GM18519 (cell line): ENCODE measurements around the gene ERC1.
"Not testable (repeated sequence)": the region's sequence is repeated elsewhere in the genome, so short reads cannot be mapped to it uniquely, and the experiment has no call there.

Experiments
- ATAC-seq: cut with Tn5 transposase; IDR thresholded peaks from one replicate; pipeline ENCODE4 v1.9.1; 2021; ENCODE audit warnings: mild to moderate bottlenecking, moderate library complexity; ENCODE audit not compliant: unreplicated experiment, low FRiP score

ERC1 gene

DNA sequence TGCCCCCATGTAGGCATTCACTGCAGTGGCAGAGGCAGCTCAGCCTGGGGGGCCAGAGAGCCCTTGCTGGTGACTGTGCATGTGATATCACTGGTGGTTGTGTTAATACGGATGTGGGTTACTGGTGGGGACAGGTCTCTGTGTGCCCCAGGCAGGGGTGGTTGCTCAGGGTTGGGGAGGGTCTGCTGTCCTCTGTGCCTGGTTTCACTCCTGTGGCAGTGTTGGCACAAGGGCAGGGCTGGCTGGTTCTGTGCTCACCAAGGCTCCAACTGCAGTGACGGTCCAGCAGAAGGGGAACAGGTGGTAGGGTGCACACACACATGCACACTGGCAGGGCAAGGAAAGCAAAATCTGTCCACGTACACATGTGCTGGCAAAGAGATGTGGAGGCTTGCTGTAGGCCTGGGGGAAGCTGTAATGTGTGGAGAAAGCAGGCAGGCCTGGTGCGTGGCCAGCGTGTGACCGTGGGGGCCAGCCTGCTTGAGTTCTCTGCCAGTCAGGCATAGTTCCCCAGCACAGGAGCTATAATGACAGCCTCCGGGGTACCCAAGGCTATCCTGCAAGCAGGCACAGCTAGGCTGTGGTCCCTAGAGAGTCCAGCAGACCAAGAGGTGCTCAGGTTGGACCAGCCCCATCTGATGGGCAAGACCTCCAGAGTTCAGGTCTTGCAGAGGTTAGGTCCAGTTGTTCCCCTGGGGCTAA lies 348.7 kb downstream of the ERC1 start:
- no peak for ATAC-seq

DNA sequence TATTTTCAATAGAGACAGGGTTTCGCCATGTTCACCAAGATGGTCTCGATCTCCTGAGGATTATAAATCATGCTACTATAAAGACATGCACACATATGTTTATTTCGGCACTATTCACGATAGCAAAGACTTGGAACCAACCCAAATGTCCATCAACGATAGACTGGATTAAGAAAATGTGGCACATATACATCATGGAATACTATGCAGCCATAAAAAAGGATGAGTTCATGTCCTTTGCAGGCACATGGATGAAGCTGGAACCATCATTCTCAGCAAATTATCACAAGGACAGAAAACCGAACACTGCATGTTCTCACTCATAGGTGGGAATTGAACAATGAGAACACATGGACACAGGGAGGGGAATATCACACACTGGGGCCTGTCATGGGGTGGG lies 350.2 kb downstream of the ERC1 start:
- not testable (repeated sequence) for ATAC-seq

DNA sequence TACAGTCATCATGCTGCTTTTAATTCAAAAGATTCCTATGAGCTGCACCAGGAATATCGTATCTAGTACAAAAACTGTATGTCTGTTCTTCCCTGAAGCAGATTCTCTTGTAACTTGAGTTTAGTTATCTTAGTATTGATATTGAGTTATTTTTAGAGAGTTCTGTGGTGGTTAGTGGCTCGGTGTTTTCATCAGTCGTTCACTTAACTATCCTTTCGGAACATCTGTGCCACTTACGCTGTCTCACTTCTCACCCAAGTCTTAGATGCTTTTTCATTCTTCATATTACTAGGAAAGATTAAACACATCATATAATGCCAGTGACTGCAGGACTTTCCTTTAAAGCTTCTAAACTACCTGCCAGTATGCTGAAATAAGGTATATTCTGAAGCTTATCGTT lies 352.4 kb downstream of the ERC1 start:
- no peak for ATAC-seq

DNA sequence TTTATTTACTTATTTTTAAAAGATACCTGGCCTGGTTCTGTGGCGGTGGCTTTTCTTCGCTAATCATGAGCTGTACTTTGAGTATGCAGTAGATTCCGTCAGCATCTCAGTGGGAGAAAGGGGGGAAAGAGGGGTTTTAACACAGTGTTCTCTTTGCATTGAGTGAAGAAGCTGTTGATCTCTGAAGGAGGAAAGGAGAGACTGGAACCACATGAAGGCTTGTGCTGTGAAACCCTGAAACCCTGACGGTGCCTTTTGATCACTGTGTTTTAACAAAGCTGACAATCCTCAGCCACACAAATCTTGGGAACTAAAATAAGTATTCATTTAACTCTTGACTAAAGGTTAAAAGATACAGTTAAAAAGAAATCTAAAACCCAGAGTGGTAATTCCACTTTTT lies 353.2 kb downstream of the ERC1 start:
- no peak for ATAC-seq

DNA sequence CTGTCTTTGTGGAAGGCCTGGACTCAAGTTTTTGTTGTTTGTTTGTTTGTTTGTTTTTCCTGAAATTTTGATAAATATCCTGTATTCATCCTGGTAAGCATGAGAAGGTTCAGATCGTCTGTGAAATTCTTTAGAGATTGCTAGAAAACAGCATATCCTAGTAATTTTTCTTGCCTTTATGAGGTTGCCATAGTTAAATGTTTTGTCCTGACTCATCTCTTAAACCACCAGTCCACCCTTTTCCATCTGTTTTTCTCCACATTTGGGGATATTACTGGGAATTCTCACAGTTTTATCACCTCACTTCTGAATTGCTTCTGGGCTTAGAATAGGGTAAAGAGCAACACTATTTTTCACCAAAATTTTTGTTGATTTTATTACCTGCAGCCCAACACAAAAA lies 355.1 kb downstream of the ERC1 start:
- no peak for ATAC-seq

DNA sequence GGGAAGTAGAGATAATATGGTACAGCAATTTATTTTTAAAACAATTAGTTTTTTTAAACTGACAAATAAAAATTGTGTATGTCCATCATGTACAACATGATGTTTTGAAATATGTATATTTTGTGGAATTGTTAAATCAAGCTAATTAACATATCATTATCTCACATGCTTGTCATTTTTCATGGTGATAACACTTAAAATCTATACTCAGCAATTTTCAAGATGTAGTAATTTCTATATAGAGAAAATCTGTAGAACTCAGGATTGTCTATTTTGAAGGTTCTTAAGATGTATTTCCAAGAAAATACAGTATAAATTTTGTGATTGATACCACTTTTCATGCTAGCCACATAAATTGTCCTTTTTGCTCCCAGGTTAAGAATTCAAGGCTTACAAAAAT lies 356.3 kb downstream of the ERC1 start:
- ATAC-seq, result no peak

DNA sequence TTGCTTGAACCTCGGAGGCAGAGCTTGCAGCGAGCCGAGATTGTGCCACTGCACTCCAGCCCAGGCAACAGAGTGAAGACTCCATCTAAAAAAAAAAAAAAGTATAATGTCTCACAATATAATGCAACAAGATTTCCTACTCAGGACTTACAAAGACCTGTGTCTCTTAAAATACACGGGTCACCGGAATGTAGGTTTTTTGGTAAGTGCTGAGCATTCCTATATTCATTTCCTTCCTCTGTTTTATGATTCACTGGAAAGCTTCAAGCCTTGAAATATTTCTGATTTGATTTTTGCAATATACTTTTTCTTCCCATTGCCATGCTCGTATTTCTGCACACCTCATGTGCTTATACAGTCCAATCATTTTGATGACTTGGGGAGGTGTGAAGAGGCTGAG lies 357.6 kb downstream of the ERC1 start:
- ATAC-seq, result no peak

DNA sequence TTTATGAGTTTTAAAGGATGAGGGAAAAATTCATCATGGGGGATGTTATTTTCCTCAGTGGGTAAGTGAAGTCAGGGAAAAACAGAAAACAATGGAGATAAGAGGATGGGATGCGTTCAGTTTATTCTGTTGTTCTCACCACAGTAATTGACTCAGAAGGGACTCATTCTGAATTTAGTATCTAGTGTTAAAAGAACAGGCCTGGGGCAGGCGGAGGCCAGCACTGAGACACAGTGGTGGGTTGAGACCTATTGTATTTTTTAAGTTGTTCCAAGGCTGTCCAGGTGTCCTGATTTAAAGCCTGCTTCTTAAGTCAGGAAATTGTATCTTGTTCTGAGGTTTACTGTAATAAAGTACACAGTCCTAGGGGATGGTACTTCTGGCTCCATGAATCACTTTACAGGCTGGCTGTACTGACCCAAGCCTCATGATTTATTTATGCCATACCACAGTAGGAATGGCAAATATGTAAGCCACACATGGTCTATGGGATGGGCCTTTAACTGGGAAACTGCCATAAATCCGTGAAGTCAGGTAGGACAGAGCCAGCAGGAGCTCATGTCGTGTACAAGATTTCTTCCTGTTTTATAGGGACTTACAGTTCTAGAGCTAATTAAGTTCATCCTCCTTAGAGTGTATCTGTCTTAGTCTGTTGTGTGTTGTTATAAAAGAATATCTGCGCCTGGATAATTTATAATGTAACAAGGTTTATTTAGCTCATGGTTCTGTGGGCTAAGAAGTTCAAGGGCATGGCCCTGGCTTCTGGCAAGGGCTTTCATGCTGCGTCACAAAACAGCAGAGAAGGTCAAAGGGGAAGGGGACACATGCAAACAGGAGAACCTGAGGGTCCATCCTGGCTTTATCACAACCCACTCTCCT lies 359.3 kb downstream of the ERC1 start:
- no peak for ATAC-seq

DNA sequence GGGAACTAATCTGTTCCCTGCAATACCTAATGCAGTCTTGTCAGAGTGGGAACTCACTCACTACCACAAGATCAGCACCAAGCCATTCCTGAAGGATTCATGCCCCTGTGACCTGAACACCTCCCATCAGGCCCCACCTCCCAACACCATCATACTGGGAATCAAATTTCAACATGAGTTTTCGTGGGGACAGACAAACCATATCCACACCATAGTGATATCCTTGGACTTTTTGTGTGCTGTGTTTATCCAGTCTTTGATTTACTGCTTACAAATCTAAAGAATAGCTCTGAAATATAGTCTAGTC lies 359.9 kb downstream of the ERC1 start:
- ATAC-seq, result no peak

DNA sequence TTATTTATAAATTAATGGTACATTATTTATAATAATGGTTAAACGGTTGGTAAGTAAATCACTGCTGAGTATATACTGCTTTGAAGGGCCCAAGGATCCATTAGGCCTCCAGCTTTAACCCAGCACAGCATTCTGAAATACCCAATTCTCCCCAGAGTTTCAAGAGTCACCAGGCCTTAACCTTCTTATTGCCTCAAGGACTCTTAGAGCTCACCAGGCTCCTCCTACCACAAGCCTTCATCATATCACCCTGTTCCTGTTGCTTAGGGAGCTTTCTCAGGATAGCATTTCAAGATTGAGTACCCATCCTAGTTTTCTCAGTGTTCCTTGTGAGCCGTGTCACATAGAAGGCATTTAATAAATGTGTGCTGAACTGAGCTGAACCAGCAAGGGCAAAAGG lies 360.9 kb downstream of the ERC1 start:
- ATAC-seq, result no peak

DNA sequence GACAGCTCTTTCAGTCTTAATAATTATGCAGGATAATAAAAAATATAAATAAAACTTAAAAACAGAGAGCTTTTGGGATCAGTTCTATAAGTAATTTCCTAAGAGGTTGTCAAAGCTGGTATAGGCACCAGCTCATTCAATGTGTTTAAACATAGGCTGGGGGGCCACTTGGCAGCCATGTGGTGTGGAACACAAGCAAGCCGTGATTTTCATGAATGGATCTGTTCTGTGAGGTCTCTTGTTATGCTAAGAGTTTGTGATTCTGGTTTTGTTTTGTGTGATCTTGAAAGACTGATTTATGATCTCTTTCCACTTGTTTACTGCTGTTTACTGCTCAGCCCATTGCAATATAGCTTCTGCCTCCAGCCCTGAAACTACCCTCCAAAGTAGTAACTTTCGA lies 362.4 kb downstream of the ERC1 start:
- no peak for ATAC-seq

DNA sequence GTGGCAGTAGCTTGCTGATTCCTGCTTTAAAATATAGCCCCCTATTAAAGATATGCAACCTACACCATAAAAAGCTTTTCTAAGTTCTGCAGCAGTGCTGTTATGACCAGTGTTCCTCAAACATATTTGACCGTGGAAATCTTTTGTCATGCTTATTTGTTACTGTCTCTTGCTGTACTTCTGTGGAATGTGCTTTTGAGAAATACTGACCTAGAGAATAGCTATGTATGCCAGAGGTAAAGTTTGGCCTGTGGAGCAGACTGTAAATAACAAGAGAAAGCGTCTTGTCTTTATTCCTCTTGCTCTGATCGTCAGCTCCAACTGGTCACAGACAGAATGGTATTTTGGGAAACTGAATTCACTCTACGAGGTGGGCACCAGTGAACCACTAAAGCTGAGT lies 364.4 kb downstream of the ERC1 start:
- no peak for ATAC-seq

DNA sequence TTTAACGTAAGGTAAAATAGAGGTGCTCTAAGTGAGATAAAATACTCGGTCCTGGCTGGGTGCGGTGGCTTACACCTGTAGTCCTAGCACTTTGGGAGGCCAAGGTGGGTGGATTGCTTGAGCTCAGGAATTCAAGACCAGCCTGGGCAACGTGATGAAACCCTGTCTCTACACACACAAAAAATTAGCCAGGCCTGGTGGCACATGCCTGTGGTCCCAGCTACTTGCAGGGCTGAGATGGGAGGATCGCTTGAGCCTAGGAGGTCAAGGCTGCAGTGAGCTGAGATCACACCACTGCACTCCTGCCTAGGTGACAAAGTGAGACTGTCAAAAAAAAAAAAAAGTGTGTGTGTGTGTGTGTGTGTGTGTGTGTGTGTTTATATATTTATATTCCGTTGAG lies 364.8 kb downstream of the ERC1 start:
- ATAC-seq, result not testable (repeated sequence)

DNA sequence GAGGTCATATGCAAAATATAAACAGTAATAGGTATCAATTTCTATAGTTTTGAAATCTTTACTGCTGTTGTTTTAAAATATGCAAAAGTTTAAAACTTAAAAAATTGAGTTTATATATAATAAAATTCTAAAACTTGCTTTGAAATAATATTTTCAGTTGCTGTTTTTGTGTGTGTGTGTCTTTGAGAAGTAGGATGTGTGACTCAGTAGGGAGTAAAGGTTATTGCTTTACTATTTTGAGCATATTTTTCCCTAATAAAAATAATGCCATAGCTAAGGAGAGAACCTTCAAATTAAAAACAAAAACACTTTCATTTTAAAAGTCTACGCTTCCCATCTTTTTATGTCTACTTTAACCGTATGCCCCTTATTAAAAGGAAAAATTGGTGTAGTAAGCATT lies 365.3 kb downstream of the ERC1 start:
- no peak for ATAC-seq

DNA sequence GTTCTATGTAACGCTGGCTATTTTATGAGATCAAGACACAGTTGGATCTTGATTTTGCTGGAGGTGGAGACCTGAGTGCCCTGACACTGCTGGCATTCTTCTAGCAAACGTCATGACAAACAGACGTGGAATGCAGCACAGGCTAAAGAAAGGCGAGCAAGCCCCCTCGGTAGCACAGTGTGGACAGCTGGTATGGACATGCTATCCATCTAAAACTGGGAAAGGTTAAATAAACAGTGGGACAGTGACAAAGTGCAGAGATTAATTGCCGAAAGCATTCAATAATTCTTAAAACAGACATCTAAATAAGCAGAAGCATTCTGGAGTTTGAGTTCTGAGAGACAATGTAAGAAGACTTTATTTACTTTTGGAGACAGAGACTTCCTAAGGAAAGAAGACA lies 366.1 kb downstream of the ERC1 start:
- no peak for ATAC-seq

DNA sequence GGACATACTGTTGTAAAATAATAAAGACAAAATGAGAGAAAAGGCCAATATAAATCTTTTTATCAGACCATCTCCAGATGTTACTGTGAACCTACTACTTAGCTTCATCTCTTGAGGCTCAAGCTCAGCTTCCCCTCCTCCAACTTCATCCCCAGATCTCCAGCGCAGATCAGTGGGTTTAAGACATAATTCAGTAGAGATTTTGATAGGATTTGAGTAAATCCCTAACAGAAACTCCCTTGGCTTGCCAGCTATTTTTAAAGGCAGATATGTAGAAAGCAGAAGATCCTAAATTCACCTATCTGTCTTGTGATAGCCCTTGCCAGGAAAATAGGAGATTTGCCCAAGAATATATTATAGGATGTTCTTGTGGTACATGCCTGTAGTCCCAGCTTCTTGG lies 366.7 kb downstream of the ERC1 start:
- ATAC-seq, result no peak

DNA sequence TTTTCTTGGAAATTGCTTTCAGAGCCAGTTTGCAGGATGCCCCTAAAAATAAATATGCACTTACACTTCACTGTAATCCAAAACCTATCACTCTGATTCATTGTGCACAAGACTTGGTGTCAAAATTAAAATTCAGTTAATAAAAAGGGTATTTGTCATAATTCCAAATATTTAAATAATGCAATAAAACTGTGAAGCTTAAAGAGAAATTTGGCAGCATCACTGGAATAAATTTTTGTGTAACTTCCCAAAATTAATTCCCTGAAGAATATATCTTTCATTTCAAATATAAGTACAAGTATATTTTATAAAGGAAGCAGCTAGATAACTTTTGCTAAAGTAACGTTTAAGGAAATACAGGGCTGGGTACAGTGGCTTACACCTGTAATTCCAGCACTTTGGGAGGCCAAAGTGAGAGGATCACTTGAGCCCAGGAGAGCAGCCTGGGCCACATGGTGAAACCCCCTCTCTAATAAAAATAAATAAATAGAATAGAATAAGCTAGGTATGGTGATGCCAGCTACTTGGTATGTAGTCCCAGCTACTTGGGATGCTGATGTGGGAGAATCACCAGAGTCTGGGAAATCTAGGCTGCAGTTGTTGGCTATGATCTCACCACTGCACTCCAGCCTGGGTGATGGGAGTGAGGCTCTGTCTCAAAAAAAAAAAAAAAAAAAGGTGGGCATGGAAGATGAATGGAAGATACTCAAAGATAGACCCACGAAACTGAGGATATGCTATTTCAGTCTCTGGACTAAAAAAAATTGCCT lies 369.6 kb downstream of the ERC1 start:
- ATAC-seq, result no peak

DNA sequence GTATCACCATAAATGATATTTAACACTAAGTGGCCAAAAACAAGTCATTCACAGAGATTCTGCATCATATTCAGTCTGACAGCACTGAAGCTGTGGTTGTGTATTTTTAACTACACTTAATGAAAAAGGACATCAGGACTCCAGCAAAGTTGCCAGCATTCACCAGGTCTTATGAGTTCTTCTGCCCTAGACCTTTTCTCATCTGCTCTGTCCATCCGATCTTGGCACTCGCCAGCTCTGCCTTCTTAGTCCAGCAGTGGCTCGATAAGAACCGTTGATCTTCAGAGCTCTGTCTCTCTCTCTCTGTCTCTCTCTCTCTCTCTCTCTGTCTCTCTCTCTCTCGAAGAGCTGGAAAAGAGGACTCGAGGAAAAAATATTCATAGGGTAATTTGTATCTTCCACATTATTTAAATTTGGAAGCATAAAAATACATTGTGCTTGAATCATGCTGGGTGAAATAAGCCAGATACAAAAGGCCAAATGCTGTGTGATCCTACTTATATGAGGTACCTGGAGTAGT lies 371.2 kb downstream of the ERC1 start:
- no peak for ATAC-seq

DNA sequence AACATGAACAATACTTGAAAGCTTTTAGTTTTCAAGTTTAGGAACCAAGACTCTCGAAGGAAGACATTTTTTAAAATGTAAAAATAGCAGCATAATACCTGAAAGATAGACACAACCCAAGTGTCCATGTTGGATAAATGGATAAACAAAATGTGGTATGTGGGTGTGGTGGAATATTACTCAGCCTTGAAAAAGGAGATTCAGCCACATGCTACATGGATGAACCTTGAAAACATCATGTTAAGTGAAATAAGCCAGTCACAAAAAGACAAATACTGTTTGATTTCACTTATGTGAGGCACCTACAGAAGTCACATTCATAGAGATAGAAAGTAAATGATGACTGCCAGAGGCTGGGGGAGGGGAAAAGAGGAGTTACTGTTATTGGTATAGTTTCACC lies 374.7 kb downstream of the ERC1 start:
- ATAC-seq, result no peak

DNA sequence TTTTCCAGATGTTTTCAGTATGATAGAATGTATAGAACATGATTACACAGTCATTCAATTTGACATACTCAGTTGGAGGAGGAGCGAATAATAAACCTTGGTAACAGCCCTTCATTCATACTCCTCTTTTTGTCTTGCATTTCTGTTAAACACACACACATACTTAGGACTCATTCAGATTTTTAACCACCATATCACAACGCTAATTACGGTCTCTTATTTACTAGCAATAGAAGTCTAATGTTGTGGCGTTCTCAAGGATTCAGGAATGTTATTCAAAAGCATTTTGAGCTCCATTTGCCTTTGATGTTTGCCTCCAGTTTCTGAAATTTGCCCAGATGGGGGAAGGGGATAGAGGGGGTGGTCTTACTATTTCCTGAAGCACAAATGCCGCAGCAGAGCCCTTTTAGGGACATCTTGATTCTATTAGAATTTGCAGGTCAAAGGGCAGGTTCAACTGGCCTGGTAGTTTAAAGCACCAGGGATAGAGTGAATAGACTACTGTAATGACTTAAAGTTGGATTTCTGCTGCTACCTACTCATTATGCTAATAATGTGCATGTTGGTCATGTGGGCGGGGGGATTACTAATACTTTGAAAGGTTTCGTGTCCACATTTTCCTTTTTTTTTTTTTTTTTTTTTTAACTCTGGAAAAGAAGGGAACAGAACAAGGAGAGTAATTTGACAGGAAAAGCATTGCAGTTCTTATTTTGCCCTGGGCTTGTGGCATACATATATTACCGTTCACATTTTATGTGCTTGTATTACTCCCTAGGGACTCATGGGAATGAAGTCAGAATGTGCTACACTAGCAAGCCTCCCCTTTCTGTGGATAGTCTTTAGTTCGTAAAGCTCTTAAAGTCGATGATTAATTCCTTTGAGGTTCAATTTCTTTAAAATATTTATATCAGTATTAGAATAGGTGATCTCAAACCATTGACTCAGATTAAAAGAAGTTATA lies 376.6 kb downstream of the ERC1 start:
- no peak for ATAC-seq
